Activated CD4-positive, alpha-beta T cell treated with anti-CD3 and anti-CD28 coated beads for 4 hours (primary cell): ENCODE data around the gene WNT1.
A peak's percentile ranks its signal among the peaks of the same experiment; 100 is the strongest.

ENCODE experiments used
- DNase-seq, 2 donors: peaks; one replicate each; pipeline ENCODE4 v3.0.0-alpha.2; 2020

The WNT1 gene

GRCh38 chr12:49010092-49010668 lies 32.1 kb downstream of the WNT1 start:
- DNase-seq: no peak

- no peak for DNase-seq
Measured at GRCh38 chr12:49012739-49013138, 34.6 kb downstream of the WNT1 start.

- no peak for DNase-seq
Measured at GRCh38 chr12:49013428-49013827, 35.3 kb downstream of the WNT1 start.

GRCh38 chr12:49014547-49014946 lies 36.4 kb downstream of the WNT1 start:
- DNase-seq: no peak

- DNase-seq: no peak
Measured at GRCh38 chr12:49015196-49015595, 37.1 kb downstream of the WNT1 start.

- DNase-seq: no peak
Measured at GRCh38 chr12:49017891-49018260, 39.8 kb downstream of the WNT1 start.

- DNase-seq: peak; percentile 93 to 95
Measured at GRCh38 chr12:49018261-49019119, 40.4 kb downstream of the WNT1 start, which contains the start of gene PRKAG1. PRKAG1 (minus strand) TSS chr12:49018776; CDS start chr12:49018740, 36 bp downstream.

- DNase-seq: no peak
Measured at GRCh38 chr12:49019120-49019430, 41.0 kb downstream of the WNT1 start.

GRCh38 chr12:49019443-49020324 lies 41.6 kb downstream of the WNT1 start:
- peak; percentile 25 to 33 for DNase-seq

GRCh38 chr12:49020441-49020840 lies 42.3 kb downstream of the WNT1 start:
- no peak for DNase-seq

- no peak for DNase-seq
Measured at GRCh38 chr12:49021292-49021915, 43.3 kb downstream of the WNT1 start.

- no peak for DNase-seq
Measured at GRCh38 chr12:49022558-49023178, 44.5 kb downstream of the WNT1 start.

GRCh38 chr12:49023812-49024211 lies 45.7 kb downstream of the WNT1 start:
- no peak for DNase-seq

- no peak for DNase-seq
Measured at GRCh38 chr12:49024543-49024942, 46.4 kb downstream of the WNT1 start.

GRCh38 chr12:49025463-49025862 lies 47.3 kb downstream of the WNT1 start:
- no peak for DNase-seq

- no peak for DNase-seq
Measured at GRCh38 chr12:49026101-49026500, 48.0 kb downstream of the WNT1 start.

- no peak for DNase-seq
Measured at GRCh38 chr12:49026678-49027480, 48.8 kb downstream of the WNT1 start.

- DNase-seq: no peak
Measured at GRCh38 chr12:49027846-49028555, 49.9 kb downstream of the WNT1 start.

- DNase-seq: no peak
Measured at GRCh38 chr12:49028666-49029275, 50.6 kb downstream of the WNT1 start.

GRCh38 chr12:49030119-49030518 lies 52.0 kb downstream of the WNT1 start:
- DNase-seq: no peak
